Measurements from ENCODE around the gene SLC2A4RG. TPM values are rescaled to one million over a fixed set of nuclear protein-coding genes. Genes with fewer than 3 reads are reported as not detected.

The SLC2A4RG gene
- total and polyA plus RNA-seq, 2 of the 13 experiments (the other 11 are each of a cell fraction or from before 2014, with no cell fraction given) = 91.4 to 95.9 TPM

DNA sequence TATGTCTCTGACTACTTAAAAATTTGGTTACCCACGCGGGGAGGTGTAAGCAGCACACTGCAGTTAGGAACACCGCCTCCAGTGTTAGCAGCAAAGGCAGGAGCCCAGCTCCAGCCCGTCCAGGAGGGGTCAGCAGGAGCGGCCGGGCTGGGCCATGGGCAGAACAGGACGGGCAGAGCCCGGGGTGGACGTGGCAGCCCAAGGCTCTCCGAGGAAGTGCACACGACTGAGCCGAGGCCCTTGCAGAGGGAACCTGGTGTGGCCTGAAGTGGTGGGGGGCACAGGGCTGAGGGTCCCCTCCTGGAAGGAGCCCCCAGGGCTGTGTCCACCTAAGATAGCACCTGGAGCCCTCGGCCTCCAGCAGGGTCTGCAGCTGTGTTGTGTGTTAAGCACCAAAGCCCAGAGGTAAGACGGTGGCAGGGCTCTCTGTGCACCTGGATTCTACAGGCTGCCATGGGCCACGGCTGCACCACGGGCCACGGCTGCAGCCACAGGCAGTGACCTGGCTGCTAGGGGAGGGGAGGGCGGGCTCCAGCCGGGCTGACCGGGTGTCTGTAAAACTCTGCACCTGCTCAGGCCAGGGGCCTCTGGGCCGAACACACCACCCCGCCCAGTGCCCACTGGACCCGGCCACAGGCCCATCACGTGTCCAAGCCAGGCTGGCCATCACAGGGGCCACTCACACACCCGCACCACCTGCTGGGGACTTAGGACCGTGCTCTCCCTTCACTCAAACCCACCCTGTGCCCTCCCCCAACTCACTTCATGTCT is 6.6 kb downstream of the SLC2A4RG start (continued):
- TF ChIP-seq ZNF224 (CRISPR knock-in tag; IDR thresholded peaks at IDR 0.05) = 0 out of 2 replicates have a peak, but pooled peaks have one; percentile 56
- TF ChIP-seq KMT2B (CRISPR knock-in tag; IDR thresholded peaks at IDR 0.05) = no peak
- TF ChIP-seq, protein P1, sequence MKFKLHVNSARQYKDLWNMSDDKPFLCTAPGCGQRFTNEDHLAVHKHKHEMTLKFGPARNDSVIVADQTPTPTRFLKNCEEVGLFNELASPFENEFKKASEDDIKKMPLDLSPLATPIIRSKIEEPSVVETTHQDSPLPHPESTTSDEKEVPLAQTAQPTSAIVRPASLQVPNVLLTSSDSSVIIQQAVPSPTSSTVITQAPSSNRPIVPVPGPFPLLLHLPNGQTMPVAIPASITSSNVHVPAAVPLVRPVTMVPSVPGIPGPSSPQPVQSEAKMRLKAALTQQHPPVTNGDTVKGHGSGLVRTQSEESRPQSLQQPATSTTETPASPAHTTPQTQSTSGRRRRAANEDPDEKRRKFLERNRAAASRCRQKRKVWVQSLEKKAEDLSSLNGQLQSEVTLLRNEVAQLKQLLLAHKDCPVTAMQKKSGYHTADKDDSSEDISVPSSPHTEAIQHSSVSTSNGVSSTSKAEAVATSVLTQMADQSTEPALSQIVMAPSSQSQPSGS (CRISPR knock-in tag; IDR thresholded peaks at IDR 0.05) = no peak
- no peak for TF ChIP-seq RCOR2 (CRISPR knock-in tag; IDR thresholded peaks at IDR 0.05)
- TF ChIP-seq RFXAP (CRISPR knock-in tag; IDR thresholded peaks at IDR 0.05; ENCODE audit: borderline replicate concordance) = no peak
- TF ChIP-seq HDAC1 (CRISPR knock-in tag; IDR thresholded peaks at IDR 0.05) = peak; percentile 38; the same call in 1 of the 2 replicates
- TF ChIP-seq NFYC (CRISPR knock-in tag; IDR thresholded peaks at IDR 0.05) = no peak
- TF ChIP-seq POGZ (CRISPR knock-in tag; IDR thresholded peaks at IDR 0.05) = 0 out of 2 replicates have a peak, but pooled peaks have one; percentile 24
- no peak for TF ChIP-seq ZNF101 (CRISPR knock-in tag; IDR thresholded peaks at IDR 0.05; ENCODE audit: borderline replicate concordance, low read depth)
- TF ChIP-seq, protein P2, sequence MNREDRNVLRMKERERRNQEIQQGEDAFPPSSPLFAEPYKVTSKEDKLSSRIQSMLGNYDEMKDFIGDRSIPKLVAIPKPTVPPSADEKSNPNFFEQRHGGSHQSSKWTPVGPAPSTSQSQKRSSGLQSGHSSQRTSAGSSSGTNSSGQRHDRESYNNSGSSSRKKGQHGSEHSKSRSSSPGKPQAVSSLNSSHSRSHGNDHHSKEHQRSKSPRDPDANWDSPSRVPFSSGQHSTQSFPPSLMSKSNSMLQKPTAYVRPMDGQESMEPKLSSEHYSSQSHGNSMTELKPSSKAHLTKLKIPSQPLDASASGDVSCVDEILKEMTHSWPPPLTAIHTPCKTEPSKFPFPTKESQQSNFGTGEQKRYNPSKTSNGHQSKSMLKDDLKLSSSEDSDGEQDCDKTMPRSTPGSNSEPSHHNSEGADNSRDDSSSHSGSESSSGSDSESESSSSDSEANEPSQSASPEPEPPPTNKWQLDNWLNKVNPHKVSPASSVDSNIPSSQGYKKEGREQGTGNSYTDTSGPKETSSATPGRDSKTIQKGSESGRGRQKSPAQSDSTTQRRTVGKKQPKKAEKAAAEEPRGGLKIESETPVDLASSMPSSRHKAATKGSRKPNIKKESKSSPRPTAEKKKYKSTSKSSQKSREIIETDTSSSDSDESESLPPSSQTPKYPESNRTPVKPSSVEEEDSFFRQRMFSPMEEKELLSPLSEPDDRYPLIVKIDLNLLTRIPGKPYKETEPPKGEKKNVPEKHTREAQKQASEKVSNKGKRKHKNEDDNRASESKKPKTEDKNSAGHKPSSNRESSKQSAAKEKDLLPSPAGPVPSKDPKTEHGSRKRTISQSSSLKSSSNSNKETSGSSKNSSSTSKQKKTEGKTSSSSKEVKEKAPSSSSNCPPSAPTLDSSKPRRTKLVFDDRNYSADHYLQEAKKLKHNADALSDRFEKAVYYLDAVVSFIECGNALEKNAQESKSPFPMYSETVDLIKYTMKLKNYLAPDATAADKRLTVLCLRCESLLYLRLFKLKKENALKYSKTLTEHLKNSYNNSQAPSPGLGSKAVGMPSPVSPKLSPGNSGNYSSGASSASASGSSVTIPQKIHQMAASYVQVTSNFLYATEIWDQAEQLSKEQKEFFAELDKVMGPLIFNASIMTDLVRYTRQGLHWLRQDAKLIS (CRISPR knock-in tag; IDR thresholded peaks at IDR 0.05) = peak; percentile 69; the same call in 1 of the 2 replicates
- 0 out of 2 replicates have a peak, but pooled peaks have one; percentile 11 for TF ChIP-seq MYC (CRISPR knock-in tag; IDR thresholded peaks at IDR 0.05; ENCODE audit: borderline replicate concordance)
- TF ChIP-seq, protein P3, sequence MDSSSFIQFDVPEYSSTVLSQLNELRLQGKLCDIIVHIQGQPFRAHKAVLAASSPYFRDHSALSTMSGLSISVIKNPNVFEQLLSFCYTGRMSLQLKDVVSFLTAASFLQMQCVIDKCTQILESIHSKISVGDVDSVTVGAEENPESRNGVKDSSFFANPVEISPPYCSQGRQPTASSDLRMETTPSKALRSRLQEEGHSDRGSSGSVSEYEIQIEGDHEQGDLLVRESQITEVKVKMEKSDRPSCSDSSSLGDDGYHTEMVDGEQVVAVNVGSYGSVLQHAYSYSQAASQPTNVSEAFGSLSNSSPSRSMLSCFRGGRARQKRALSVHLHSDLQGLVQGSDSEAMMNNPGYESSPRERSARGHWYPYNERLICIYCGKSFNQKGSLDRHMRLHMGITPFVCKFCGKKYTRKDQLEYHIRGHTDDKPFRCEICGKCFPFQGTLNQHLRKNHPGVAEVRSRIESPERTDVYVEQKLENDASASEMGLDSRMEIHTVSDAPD (CRISPR knock-in tag; IDR thresholded peaks at IDR 0.05) = no peak
- no peak for TF ChIP-seq BRCA1 (CRISPR knock-in tag; IDR thresholded peaks at IDR 0.05)
- TF ChIP-seq, protein P4, sequence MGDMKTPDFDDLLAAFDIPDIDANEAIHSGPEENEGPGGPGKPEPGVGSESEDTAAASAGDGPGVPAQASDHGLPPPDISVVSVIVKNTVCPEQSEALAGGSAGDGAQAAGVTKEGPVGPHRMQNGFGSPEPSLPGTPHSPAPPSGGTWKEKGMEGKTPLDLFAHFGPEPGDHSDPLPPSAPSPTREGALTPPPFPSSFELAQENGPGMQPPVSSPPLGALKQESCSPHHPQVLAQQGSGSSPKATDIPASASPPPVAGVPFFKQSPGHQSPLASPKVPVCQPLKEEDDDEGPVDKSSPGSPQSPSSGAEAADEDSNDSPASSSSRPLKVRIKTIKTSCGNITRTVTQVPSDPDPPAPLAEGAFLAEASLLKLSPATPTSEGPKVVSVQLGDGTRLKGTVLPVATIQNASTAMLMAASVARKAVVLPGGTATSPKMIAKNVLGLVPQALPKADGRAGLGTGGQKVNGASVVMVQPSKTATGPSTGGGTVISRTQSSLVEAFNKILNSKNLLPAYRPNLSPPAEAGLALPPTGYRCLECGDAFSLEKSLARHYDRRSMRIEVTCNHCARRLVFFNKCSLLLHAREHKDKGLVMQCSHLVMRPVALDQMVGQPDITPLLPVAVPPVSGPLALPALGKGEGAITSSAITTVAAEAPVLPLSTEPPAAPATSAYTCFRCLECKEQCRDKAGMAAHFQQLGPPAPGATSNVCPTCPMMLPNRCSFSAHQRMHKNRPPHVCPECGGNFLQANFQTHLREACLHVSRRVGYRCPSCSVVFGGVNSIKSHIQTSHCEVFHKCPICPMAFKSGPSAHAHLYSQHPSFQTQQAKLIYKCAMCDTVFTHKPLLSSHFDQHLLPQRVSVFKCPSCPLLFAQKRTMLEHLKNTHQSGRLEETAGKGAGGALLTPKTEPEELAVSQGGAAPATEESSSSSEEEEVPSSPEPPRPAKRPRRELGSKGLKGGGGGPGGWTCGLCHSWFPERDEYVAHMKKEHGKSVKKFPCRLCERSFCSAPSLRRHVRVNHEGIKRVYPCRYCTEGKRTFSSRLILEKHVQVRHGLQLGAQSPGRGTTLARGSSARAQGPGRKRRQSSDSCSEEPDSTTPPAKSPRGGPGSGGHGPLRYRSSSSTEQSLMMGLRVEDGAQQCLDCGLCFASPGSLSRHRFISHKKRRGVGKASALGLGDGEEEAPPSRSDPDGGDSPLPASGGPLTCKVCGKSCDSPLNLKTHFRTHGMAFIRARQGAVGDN (CRISPR knock-in tag; IDR thresholded peaks at IDR 0.05) = peak; percentile 80
- no peak for TF ChIP-seq ZNF3 (CRISPR knock-in tag; IDR thresholded peaks at IDR 0.05)
- no peak for TF ChIP-seq ZBTB38 (CRISPR knock-in tag; IDR thresholded peaks at IDR 0.05)
- TF ChIP-seq NFKBIZ (CRISPR knock-in tag; IDR thresholded peaks at IDR 0.05) = no peak
- TF ChIP-seq, protein P5, sequence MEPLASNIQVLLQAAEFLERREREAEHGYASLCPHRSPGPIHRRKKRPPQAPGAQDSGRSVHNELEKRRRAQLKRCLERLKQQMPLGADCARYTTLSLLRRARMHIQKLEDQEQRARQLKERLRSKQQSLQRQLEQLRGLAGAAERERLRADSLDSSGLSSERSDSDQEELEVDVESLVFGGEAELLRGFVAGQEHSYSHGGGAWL (CRISPR knock-in tag; IDR thresholded peaks at IDR 0.05) = no peak

Data from HepG2 (cell line).